Measurements from ENCODE around the gene RNF26. TPM values are rescaled to one million over a fixed set of nuclear protein-coding genes. Genes with fewer than 3 reads are reported as not detected.
A peak's percentile ranks its signal among the peaks of the same experiment; 100 is the strongest.

RNF26 gene
- total RNA-seq, 2 donors from 2014 or later, result 22.9 to 46.6 TPM

GRCh38 chr11:119340335-119341221 lies 6.3 kb downstream of the RNF26 start, which contains the start of gene C1QTNF5:
C1QTNF5 (minus strand) TSS chr11:119340883; CDS start chr11:119340397, 486 bp downstream.
- peak; percentile 77 for DNase-seq
- no peak for TF ChIP-seq CTCF (IDR thresholded peaks at IDR 0.05)
- H3K9me3 ChIP-seq, result no peaks in the 10 kb centered on the region
- H3K9ac ChIP-seq (ENCODE audit: low read depth in 2 of 2, low read length in 2 of 2), result peak within 1 kb of the TSS; percentile 61 to 75
- intact Hi-C loops (cut with DNase I), result no loop called here
- peaks cover 18% of the 10 kb centered on the region for H3K27me3 ChIP-seq
- peak within 1 kb of the TSS; percentile 34 for H3K4me3 ChIP-seq
- peaks cover 17% of the 10 kb centered on the region for H3K4me1 ChIP-seq
- peak within 1 kb of the TSS; percentile 68 for H3K27ac ChIP-seq
- H3K36me3 ChIP-seq, result no peaks in the 10 kb centered on the region

DNA sequence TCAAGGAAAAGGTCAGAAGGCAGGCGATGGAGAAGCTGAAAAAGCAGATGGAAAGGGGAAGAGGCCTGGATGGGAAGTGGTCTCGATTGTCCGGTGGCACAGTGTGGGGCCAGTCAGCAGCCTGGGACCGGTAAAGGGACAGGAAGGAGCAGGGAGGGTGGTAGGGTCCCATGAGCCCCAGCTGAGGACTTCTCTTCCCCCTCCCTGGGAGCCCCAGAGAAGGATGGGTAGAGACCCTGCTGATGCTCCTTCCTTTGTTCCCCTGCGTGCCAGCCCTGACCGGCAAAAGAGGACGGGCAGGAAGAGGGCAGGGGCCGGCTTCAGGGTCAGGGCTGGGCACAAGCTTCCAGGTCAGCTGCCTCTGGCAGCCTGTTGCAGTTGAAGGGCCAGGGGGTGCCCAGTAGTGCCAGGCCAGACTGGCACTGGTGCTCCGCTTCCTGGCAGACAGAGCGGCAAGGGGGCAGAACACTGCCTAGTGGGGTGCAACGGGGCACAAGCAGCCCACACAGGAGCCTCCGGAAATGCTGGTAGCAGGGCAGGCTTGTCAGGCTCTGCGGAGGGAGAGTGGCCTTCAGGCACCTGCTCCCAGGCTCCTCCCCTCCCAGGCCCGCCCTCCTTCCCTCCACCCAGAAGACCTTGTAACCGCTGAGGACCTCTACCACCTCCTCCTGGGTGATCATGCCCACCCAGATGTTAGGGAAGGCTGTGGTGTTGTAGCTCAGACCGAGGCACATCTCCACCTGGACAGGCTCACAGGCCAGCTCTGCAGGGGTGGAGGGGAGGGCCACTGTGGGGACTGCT lies 7.1 kb downstream of the RNF26 start:
- Histone ChIP-seq H3K9me3 (no peaks in the 10 kb centered on the region), H3K4me1 (peaks cover 17% of the 10 kb centered on the region), H3K9ac (ENCODE audit: low read depth in 2 of 2, low read length in 2 of 2) (peak overlapping the region in 1 of 2 donors; percentile 43), H3K27me3 (peaks cover 18% of the 10 kb centered on the region), H3K4me3 (no peak overlapping the region), H3K27ac (no peak overlapping the region), H3K36me3 (no peaks in the 10 kb centered on the region)
- intact Hi-C loops (cut with DNase I), result no loop called here
- DNase-seq, result no peak
- TF ChIP-seq CTCF (IDR thresholded peaks at IDR 0.05), result no peak

DNA sequence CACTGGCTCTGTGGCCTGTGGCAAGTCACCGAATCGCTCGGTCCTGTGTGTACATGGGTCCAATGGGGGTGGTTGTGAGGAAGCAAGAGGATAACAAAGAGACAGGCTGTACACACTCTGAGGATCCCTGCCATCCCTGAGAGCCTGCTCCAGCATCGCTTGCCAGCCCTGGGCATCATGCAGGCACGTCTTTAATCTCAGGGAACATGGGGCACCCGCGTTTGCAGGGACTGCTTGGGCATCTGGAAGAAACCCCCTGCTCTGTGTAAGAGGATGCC lies 7.6 kb downstream of the RNF26 start:
- H3K9me3 ChIP-seq, result no peaks in the 10 kb centered on the region
- H3K36me3 ChIP-seq, result no peaks in the 10 kb centered on the region
- no peak overlapping the region for H3K9ac ChIP-seq (ENCODE audit: low read depth in 2 of 2, low read length in 2 of 2)
- intact Hi-C loops (cut with DNase I), result no loop called here
- no peak overlapping the region for H3K27ac ChIP-seq
- DNase-seq, result no peak
- peaks cover 18% of the 10 kb centered on the region for H3K27me3 ChIP-seq
- peaks cover 17% of the 10 kb centered on the region for H3K4me1 ChIP-seq
- H3K4me3 ChIP-seq, result no peak overlapping the region
- TF ChIP-seq CTCF (IDR thresholded peaks at IDR 0.05), result no peak

DNA sequence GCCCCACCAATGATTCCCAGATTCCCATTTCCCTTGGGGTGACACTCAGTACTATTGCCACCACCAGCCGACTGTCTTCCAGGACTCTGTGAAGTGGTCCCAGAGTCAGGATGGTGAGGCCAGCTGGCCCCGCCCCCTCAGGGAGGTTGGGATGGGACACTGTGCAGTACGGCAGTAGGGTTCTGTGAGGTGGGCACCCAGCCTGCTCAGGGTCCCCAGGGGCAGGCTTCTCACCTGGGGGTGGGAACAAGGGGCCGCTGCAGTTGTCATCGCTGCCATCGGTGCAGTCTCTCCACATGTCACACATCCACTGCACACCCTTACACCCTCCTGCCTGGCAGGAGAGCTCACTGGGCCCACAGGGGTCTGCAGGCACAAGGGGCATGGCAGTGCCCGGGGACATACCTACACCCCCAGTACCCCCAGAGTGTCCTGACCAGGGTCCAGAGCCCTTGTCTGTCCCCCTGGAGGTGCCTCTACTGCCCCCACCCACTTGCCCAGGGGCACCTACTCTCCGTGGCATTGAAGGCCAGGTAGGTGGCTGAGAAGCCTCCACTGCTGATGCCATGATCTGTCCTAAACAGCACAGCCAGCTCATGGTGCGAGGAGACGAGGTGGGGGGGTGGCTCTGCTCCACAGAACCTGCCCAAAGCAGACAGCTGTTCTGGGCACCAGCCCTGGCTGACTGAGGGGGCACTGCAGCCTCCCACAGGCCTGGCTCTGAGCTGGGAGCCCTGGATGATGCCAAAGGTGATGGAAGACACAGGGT lies 8.2 kb downstream of the RNF26 start:
- no peak overlapping the region for H3K4me3 ChIP-seq
- no peak for DNase-seq
- H3K4me1 ChIP-seq, result peaks cover 17% of the 10 kb centered on the region
- H3K27ac ChIP-seq, result no peak overlapping the region
- TF ChIP-seq CTCF (IDR thresholded peaks at IDR 0.05), result no peak
- no peaks in the 10 kb centered on the region for H3K9me3 ChIP-seq
- peaks cover 18% of the 10 kb centered on the region for H3K27me3 ChIP-seq
- no peaks in the 10 kb centered on the region for H3K36me3 ChIP-seq
- intact Hi-C loops (cut with DNase I), result no loop called here
- H3K9ac ChIP-seq (ENCODE audit: low read depth in 2 of 2, low read length in 2 of 2), result no peak overlapping the region

DNA sequence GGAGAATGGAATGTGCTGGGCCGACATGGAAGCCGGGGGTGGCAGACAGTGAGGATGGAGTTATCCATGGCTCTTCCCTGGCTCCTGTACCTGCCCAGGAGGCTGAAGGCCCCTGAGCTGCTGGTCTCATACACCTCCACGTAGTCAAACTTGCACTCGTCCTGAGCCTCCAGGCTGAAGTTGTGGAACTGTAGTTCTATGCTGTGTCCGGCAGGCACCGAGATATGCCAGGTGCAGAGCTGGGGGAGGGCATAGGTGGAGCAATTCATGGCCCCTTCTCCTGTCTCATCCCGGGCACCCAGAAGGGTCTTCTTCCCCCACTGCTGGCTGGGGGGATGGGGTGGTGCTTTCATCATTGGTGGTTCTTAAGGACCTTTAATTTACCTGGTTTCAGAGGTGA lies 9.4 kb downstream of the RNF26 start:
- no peaks in the 10 kb centered on the region for H3K36me3 ChIP-seq
- intact Hi-C loops (cut with DNase I), result no loop called here
- peaks cover 18% of the 10 kb centered on the region for H3K27me3 ChIP-seq
- no peak overlapping the region for H3K4me3 ChIP-seq
- no peak overlapping the region for H3K27ac ChIP-seq
- no peaks in the 10 kb centered on the region for H3K9me3 ChIP-seq
- H3K9ac ChIP-seq (ENCODE audit: low read depth in 2 of 2, low read length in 2 of 2), result no peak overlapping the region
- peaks cover 17% of the 10 kb centered on the region for H3K4me1 ChIP-seq
- no peak for DNase-seq
- no peak for TF ChIP-seq CTCF (IDR thresholded peaks at IDR 0.05)
